ENCODE measurements around the gene ACTR3.
"Not testable (repeated sequence)": the region's sequence is repeated elsewhere in the genome, so short reads cannot be mapped to it uniquely, and the experiment has no call there.

The ACTR3 gene

DNA sequence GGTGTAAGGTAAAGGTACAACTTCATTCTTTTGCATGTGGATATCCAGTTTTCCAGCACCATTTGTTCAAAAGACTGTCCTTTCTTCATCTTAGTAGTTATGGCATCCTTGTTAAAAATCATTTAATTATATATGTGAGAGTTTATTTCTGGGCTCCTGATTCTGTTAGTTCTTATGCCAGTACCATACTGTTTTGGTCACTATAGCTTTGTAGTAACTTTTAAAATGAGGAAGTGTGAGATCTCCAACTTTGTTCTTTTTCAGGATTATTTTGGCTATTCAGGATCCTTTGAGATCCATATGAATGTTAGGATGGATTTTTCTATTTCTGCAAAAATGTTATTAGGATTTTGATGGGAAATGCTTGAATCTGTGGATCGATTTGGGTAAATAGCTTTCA lies 16.8 kb downstream of the ACTR3 start:
- no peak for DNase-seq

- no peak for DNase-seq
Measured at GRCh38 chr2:113907297-113907696, 17.4 kb downstream of the ACTR3 start.

DNA sequence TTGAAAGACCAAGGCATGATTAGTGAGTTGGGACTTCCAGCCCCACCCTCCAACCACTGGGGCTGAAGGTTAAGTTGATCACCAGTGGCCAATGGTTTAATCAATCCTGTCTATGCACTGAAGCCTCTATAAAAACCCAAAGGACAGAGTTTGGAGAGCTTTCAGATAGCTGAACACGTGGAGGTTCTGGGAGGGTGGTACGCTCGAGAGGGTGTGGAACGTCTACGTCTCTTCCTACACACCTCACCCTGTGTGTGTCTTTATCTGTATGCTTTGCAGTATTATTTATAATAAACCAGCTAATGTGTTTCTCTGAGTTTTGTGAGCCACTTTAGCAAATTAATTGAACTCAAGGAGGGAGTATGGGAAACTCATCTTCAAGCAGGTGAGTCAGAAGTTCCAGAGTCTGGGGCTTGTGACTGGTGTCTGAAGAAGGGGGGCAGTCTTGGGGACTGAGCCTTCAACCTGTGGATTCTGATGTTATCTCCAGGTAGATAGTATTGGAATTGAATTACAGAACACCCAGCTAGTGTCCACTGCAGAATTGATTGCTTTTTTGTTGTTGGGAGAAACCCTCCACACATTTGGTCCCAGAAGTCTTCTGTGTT lies 20.3 kb downstream of the ACTR3 start:
- DNase-seq: no peak

DNA sequence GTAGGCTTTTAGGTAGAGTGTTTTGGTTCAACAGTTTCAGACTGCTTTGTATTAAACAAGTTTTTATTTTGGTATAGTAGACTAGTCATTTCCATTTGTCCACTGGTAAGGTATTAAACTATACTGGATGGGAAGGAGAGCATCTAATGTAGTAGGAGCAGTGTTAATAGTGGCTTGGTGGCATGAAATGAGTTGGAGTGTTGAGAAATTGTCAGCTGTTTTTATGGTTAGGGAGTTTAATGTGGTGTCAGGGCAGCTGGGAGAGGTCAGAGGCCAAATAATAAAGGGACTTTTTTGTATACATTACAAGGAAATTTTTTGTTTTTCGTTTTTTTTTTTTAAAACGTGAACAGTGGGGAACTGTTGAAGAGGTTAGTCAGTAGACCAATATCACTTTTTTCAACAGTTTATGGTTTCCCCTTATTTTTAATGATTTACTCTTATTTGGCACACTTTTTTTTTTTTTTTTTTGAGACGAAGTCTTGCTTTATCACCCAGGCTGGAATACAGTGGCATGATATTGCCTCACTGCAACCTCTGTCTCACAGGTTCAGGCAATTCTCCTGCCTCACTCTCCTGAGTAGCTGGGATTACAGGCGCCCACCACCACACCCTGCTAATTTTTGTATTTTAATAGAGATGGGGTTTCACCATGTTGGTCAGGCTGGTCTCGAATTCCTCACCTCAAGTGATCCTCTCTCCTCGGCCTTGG lies 21.2 kb downstream of the ACTR3 start:
- no peak for DNase-seq

GRCh38 chr2:113915082-113915819 lies 25.4 kb downstream of the ACTR3 start:
- DNase-seq: no peak

- no peak for DNase-seq
Measured at GRCh38 chr2:113918229-113918628, 28.3 kb downstream of the ACTR3 start.

- DNase-seq: no peak
Measured at GRCh38 chr2:113920996-113921395, 31.1 kb downstream of the ACTR3 start.

DNA sequence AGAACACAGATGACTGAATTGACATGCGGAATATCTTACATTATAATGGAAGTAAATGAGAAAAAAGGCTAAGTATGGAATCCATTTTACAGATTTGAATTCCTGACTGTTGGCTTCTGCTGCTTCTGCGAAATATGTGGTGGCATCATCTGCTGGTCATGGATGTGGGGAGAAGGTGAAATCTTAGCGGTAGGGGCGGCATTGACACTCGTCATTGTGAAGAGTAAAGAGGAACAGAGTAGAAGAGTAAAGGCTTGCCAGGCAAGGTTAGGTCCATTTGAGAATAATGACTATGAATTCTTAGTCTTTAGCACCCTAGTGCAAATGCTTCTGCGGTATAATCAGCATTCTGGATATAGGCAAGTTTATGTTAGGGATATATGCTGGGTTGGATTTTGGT lies 32.4 kb downstream of the ACTR3 start:
- no peak for DNase-seq

- no peak for DNase-seq
Measured at GRCh38 chr2:113922784-113923183, 32.9 kb downstream of the ACTR3 start.

DNA sequence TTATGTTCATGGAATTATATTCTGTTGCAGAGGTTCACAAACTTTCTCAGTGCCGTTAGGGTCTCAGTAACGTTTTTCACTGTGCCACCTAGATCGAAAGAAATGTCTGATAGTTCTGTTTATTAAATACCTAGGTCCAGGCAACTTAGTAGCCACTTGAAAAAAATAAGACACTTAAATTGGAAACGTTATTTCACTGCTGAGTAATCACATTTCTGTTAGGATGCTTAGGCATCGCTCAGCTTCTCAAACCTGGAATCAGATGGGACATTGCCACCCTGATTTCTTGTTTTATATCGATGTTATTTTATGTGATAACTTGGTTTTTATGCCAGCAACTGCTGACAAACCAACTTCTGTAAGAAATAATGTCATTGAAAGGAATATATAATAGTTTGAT lies 36.0 kb downstream of the ACTR3 start:
- no peak for DNase-seq

GRCh38 chr2:113926314-113926713 lies 36.4 kb downstream of the ACTR3 start:
- no peak for DNase-seq

DNA sequence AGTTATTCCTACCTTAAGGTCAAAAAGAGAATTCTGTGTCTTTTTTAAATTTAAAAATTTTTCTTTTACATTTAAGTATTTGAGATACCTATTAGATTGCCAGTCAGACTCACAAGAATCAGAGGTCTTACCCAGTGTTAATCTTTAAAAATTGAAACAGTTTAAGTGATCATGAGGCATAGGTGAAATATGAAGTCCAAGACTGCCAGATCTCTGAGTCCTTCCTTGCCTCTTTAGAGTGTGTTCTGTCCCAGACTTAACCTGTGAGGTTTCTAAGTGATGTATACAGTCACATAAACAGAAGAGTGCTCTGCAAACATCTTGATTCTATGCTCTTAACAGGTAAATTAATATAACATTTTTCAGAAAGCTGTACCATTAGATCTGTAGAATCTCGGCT lies 40.6 kb downstream of the ACTR3 start:
- no peak for DNase-seq

GRCh38 chr2:113937501-113937900 lies 47.6 kb downstream of the ACTR3 start:
- DNase-seq: no peak

GRCh38 chr2:113940891-113941290 lies 51.0 kb downstream of the ACTR3 start:
- DNase-seq: no peak

- DNase-seq: not testable (repeated sequence)
Measured at GRCh38 chr2:113945784-113946183, 55.9 kb downstream of the ACTR3 start.

GRCh38 chr2:113950906-113951305 lies 61.0 kb downstream of the ACTR3 start:
- not testable (repeated sequence) for DNase-seq

GRCh38 chr2:113961000-113961399 lies 71.1 kb downstream of the ACTR3 start:
- no peak for DNase-seq

GRCh38 chr2:113962692-113963480 lies 73.0 kb downstream of the ACTR3 start:
- no peak for DNase-seq

DNA sequence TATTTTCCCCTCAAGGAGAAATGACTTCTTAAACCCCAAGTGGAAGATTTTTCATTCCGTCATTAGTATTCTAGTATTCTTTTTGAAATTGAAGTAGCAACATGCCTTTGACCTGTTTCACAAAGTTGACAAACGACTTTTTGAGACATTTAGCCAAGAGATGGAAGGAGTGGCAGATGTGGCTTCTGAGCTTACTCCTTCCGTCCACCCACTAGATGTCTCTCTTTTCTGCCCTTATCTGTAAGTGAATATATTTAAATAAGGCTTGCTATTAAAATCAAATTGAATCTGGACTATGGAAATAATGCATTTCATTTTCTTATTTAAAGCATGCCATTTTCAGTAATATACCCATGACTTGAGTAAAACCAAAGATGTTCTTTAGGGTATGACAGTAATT lies 74.1 kb downstream of the ACTR3 start:
- DNase-seq: no peak

GRCh38 chr2:113964436-113964835 lies 74.5 kb downstream of the ACTR3 start:
- DNase-seq: no peak

- DNase-seq: no peak
Measured at GRCh38 chr2:113965228-113965627, 75.3 kb downstream of the ACTR3 start.

- no peak for DNase-seq
Measured at GRCh38 chr2:113965644-113966043, 75.8 kb downstream of the ACTR3 start.

GRCh38 chr2:113966171-113966570 lies 76.3 kb downstream of the ACTR3 start:
- no peak for DNase-seq

All from KG1 (cell line).